Measurements from ENCODE around the gene RNU4-1.
"Not testable (repeated sequence)": the region's sequence is repeated elsewhere in the genome, so short reads cannot be mapped to it uniquely, and the experiment has no call there.

Gene RNU4-1

GRCh38 chr12:120257041-120257821, 35.8 kb downstream of the RNU4-1 start:
- FAIRE-seq = peak; percentile 61

GRCh38 chr12:120254809-120255208, 38.2 kb downstream of the RNU4-1 start:
- FAIRE-seq = no peak

- not testable (repeated sequence) for FAIRE-seq
These were observed 39.7 kb downstream of the RNU4-1 start for GRCh38 chr12:120253313-120253712.

- no peak for FAIRE-seq
These were observed 40.7 kb downstream of the RNU4-1 start for GRCh38 chr12:120252071-120252906.

- FAIRE-seq = not testable (repeated sequence)
These were observed 41.5 kb downstream of the RNU4-1 start for GRCh38 chr12:120251364-120252070.

GRCh38 chr12:120249875-120250795, 42.9 kb downstream of the RNU4-1 start:
- no peak for FAIRE-seq

- FAIRE-seq = no peak
These were observed 43.7 kb downstream of the RNU4-1 start for GRCh38 chr12:120249266-120249874.

GRCh38 chr12:120247621-120248030, 45.4 kb downstream of the RNU4-1 start:
- FAIRE-seq = no peak

GRCh38 chr12:120247183-120247582, 45.9 kb downstream of the RNU4-1 start:
- FAIRE-seq = no peak

- not testable (repeated sequence) for FAIRE-seq
These were observed 46.3 kb downstream of the RNU4-1 start for GRCh38 chr12:120246705-120247104.

Data from endometrium (tissue), 2 donors.